Gastrocnemius medialis (tissue), 4 donors: ENCODE measurements around the gene BMI1. TPM values are rescaled to one million over a fixed set of nuclear protein-coding genes. Genes with fewer than 3 reads are reported as not detected.

Experiments
- ATAC-seq, 2 donors: fragments of 150-250 bp; one replicate each; pipeline ENCODE4 v1.9.1; 2016
- DNase-seq, 2 donors: peaks; one replicate each; pipeline ENCODE4 v3.0.0-alpha.2; 2019
- H3K27ac ChIP-seq, 4 donors: fragments of 200-600 bp; sonication (generic); 1 replicate in 1 of 4; 2 replicates in 3 of 4; pipeline ENCODE4 v1.5.1; 2016 to 2018; ENCODE audit warnings: mild to moderate bottlenecking in 2 of 4, moderate library complexity in 1 of 4
- H3K27me3 ChIP-seq, 3 donors: fragments of 200-600 bp; sonication (generic) in 2 of 3; 1 replicate in 1 of 3; 2 replicates in 2 of 3; pipeline versions ENCODE4 v1.5.1 to v1.6.0; 2016 to 2019; ENCODE audit warnings: mild to moderate bottlenecking in 1 of 3, moderate library complexity in 1 of 3
- H3K36me3 ChIP-seq, 2 donors: fragments of 200-600 bp; sonication (generic) in 1 of 2; one replicate each; pipeline ENCODE4 v1.5.1; 2017 to 2018
- H3K4me1 ChIP-seq, 2 donors: fragments of 200-600 bp; sonication (generic) in 1 of 2; one replicate each; pipeline ENCODE4 v1.5.1; 2016 to 2017; ENCODE audit warnings: mild to moderate bottlenecking in 2 of 2
- H3K4me3 ChIP-seq, 4 donors: fragments of 200-600 bp; sonication (generic) in 3 of 4; 1 replicate in 1 of 4; 2 replicates in 3 of 4; pipeline ENCODE4 v1.5.1; 2016 to 2019; ENCODE audit warnings: mild to moderate bottlenecking in 2 of 4
- H3K9me3 ChIP-seq, 3 donors: fragments of 200-600 bp; sonication (generic) in 2 of 3; 1 replicate in 1 of 3; 2 replicates in 2 of 3; pipeline ENCODE4 v1.5.1; 2016 to 2019
- CTCF ChIP-seq, 5 experiments: fragments of 450-650 bp in 3 of 5; fragments of 200-600 bp in 2 of 5; sonication (generic) in 2 of 5; IDR thresholded peaks in 4 of 5; conservative IDR thresholded peaks in 1 of 5; 1 replicate in 4 of 5; 2 replicates in 1 of 5; pipeline ENCODE4 v1.5.1; 2016 to 2019; ENCODE audit warnings: antibody characterized with exemption in 5 of 5, mild to moderate bottlenecking in 3 of 5, moderate library complexity in 3 of 5
- POLR2A ChIP-seq, 2 donors: fragments of 450-650 bp; IDR thresholded peaks; one replicate each; pipeline ENCODE4 v1.6.1; 2017; ENCODE audit warnings: antibody characterized with exemption in 2 of 2, mild to moderate bottlenecking in 2 of 2, moderate library complexity in 2 of 2
- in situ Hi-C, 4 donors: fragments of 200-750 bp; cut with MboI; loops; one replicate each; pipeline versions ENCODE4 v1.15.0 to v1.8.0; 2017; ENCODE audit warnings: low sequenced_read_pairs in 4 of 4
- intact Hi-C: fragments of 100-400 bp; cut with DNase I; formaldehyde crosslinking; loops from one replicate; pipeline ENCODE4 v1.15.1; 2023; ENCODE audit warnings: low total_unique reads
- total RNA-seq, 4 donors: library from RNA; depleted of rRNA; stranded (reverse); fragments of >200 nt; gene quantifications; one replicate each; pipeline versions ENCODE4 v1.1.0 to v1.2.3, GENCODE V29; 2016

BMI1 gene
- total RNA-seq, 4 donors from 2014 or later = 22.4 to 68.4 (median 57.6) TPM

DNA sequence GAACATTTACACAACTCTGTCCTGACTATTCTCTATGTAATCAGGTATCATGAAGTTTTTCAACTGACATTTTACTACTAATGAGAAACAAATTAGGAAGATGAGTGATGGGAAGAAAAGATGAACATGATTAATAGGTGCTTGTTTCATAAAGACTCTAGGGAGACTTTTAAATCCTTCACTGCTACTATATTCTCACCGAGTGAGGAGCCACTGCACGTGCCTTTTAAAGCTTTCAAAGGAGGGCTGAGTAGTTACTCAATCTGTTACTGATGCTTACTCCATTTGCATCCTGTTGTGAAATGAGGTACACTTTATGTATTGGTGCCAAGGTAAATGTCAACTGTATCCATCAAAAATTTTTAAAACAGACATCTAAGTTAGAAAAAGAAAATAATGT lies 6.0 kb upstream of the BMI1 start:
- no peaks in the 10 kb centered on the region for H3K9me3 ChIP-seq
- H3K4me3 ChIP-seq = peak overlapping the region in 1 of 4 donors; percentile 83
- no peak for DNase-seq
- H3K4me1 ChIP-seq = peaks cover 24 to 27% of the 10 kb centered on the region in 2 donors
- no peak for ATAC-seq
- TF ChIP-seq POLR2A (IDR thresholded peaks at IDR 0.05) (no peak), CTCF (IDR thresholded peaks at IDR 0.05 in 4 of 5, conservative IDR thresholded peaks at IDR 0.05 in 1 of 5) (no peak)
- peak overlapping the region in 3 of 4 donors; percentile 95 to 97 (median 95) for H3K27ac ChIP-seq
- intact Hi-C loops (loop anchor here (5.0 to 10.0 kb wide), 3 partner anchors 313 to 750 kb away; partner anchors contain the start of gene DNAJC1), in situ Hi-C loops (loop anchor here (5.0 to 25.0 kb wide), 10 partner anchors 60 to 1122 kb away; partner anchors contain the start of genes DNAJC1 (in 3 of the 4), MSRB2 (in 1 of the 4), OTUD1 (in 1 of the 4) and SKIDA1 (in 1 of the 4))
- no peaks in the 10 kb centered on the region for H3K27me3 ChIP-seq
- H3K36me3 ChIP-seq = no peaks in the 10 kb centered on the region

- TF ChIP-seq POLR2A (IDR thresholded peaks at IDR 0.05) (no peak), CTCF (IDR thresholded peaks at IDR 0.05 in 4 of 5, conservative IDR thresholded peaks at IDR 0.05 in 1 of 5) (no peak)
- intact Hi-C loops = loop anchor here (1.0 to 10.0 kb wide), 8 partner anchors 25 to 781 kb away; partner anchors contain the start of genes DNAJC1, MLLT10 and MSRB2
- Histone ChIP-seq H3K4me1 (peaks cover 24 to 30% of the 10 kb centered on the region in 2 donors), H3K36me3 (no peaks in the 10 kb centered on the region), H3K4me3 (peak overlapping the region; percentile 79 to 96 (median 84)), H3K9me3 (no peaks in the 10 kb centered on the region), H3K27me3 (no peaks in the 10 kb centered on the region), H3K27ac (peak overlapping the region; percentile 94 to 97 (median 95))
- in situ Hi-C loops = loop anchor here (5.0 to 25.0 kb wide), 10 partner anchors 61 to 1122 kb away; partner anchors contain the start of genes DNAJC1 (in 3 of the 4), MSRB2 (in 1 of the 4), OTUD1 (in 1 of the 4) and SKIDA1 (in 1 of the 4)
- no peak for DNase-seq
- peak; percentile 25 to 30 for ATAC-seq
Observed at GRCh38 chr10:22315455-22316285, 5.2 kb upstream of the BMI1 start.

DNA sequence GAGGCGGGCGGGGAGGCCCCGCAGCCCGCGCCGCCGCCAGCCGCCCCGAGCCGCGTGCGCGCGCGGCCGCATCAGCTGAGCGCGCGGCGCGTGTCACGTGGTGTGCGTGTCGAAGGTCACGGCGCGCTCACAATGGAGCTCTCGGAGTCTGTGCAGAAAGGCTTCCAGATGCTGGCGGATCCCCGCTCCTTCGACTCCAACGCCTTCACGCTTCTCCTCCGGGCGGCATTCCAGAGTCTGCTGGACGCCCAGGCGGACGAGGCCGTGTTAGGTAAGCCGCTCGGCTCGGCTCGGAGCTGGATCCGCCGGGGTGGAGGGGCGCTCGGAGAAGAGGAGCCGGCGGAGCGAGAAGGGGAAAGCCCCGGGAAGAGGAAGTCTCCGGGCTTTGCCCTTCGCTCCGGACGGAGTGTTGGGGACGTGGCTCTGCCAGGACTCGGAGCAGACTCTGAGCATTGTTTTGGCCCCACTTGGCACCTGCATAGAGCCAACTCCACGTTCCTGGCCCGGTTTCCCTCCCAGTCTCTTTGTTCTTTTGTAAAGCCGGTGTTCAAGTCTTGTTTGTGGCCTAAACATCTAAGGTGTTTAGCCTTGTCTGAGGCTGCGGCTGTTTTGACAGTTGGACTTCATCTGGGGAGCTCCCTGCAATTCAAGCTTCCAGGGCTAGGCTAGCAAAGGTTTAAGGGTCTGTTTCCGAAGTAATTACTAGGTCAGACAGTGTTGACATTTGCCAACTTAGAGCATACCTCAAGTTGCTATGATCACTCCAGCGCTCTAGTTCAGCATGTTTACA lies 4.4 kb upstream of the BMI1 start, which contains the start of gene COMMD3:
COMMD3 (plus strand) TSS at position 103 of the 790 bp plus-strand sequence; CDS start at position 133, 30 bp downstream.
- TF ChIP-seq CTCF (IDR thresholded peaks at IDR 0.05 in 4 of 5, conservative IDR thresholded peaks at IDR 0.05 in 1 of 5) (no peak), POLR2A (IDR thresholded peaks at IDR 0.05) (peak; percentile 81 to 90)
- H3K4me3 ChIP-seq = peak within 1 kb of the TSS; percentile 79 to 96 (median 84)
- ATAC-seq (peak; percentile 80 to 82), DNase-seq (peak; percentile 79 to 83)
- no peaks in the 10 kb centered on the region for H3K27me3 ChIP-seq
- in situ Hi-C loops = loop anchor here (5.0 to 25.0 kb wide), 10 partner anchors 62 to 1121 kb away; partner anchors contain the start of genes DNAJC1 (in 3 of the 4), MSRB2 (in 1 of the 4), OTUD1 (in 1 of the 4) and SKIDA1 (in 1 of the 4)
- no peaks in the 10 kb centered on the region for H3K36me3 ChIP-seq
- no peaks in the 10 kb centered on the region for H3K9me3 ChIP-seq
- H3K27ac ChIP-seq = peak within 1 kb of the TSS; percentile 94 to 97 (median 95)
- H3K4me1 ChIP-seq = peaks cover 24 to 30% of the 10 kb centered on the region in 2 donors
- intact Hi-C loops = loop anchor here (1.0 to 10.0 kb wide), 8 partner anchors 24 to 782 kb away; partner anchors contain the start of genes DNAJC1, MLLT10 and MSRB2

DNA sequence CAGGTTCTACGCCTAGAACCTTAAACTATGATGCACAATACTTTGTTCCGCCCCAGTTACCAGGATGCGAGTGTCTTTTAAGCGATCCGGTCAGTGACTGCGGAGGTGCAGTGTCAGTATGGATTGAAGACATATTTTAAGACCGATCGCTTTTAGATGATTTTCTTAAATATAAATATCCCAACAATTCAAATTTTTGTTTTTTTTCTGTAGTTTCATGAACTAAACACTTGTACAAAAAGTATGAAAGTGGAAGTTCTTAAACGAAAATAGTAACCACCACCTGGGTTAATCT lies 3.9 kb upstream of the BMI1 start:
- in situ Hi-C loops (loop anchor here (5.0 to 25.0 kb wide), 10 partner anchors 62 to 1120 kb away; partner anchors contain the start of genes DNAJC1 (in 3 of the 4), MSRB2 (in 1 of the 4), OTUD1 (in 1 of the 4) and SKIDA1 (in 1 of the 4)), intact Hi-C loops (loop anchor here (2.0 to 10.0 kb wide), 7 partner anchors 24 to 782 kb away; partner anchors contain the start of genes DNAJC1, MLLT10 and MSRB2)
- Histone ChIP-seq H3K27me3 (peaks cover 0 to under 1% (median 0%) of the 10 kb centered on the region in 3 donors), H3K4me1 (peaks cover 24 to 30% of the 10 kb centered on the region in 2 donors), H3K27ac (peak overlapping the region; percentile 94 to 97 (median 95)), H3K4me3 (peak overlapping the region; percentile 79 to 96 (median 84)), H3K9me3 (no peaks in the 10 kb centered on the region), H3K36me3 (no peaks in the 10 kb centered on the region)
- DNase-seq (no peak), ATAC-seq (peak in 1 of 2 donors; percentile 3)
- TF ChIP-seq POLR2A (IDR thresholded peaks at IDR 0.05) (no peak), CTCF (IDR thresholded peaks at IDR 0.05 in 4 of 5, conservative IDR thresholded peaks at IDR 0.05 in 1 of 5) (no peak)
